ENCODE data around the gene DSG2.
"Not testable (repeated sequence)": the region's sequence is repeated elsewhere in the genome, so short reads cannot be mapped to it uniquely, and the experiment has no call there.

The DSG2 gene

DNA sequence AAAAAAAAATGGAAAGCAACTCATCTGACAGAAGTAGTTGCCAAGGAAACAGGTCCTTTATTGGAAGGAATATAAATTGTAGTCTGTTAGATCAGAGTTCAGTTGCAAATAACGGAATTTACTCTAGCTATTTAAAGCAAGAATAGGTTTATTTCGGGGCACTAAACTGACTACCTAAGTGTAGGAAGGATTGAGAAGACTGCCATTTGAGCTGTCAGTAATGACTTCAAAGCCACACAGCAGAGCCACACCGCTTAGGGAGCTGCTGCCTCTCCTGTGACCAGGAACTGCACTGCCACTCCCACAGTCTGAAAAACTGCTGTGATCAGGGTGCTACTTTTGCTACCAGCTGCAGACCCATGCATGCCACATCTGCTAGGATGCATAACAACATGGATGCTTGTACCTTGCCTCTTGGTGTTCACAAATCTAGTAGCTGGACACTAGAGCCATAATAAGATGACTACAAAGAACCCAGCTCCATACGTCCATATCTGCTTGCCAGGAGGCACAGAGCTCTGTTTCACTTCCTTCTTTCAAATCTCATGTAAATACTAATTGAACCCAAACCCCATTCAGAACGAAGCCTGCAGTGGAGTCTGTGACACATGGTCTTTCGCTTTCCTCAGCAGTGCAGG, 2.2 kb downstream of the DSG2 start:
- no peak for DNase-seq (ENCODE audit: low spot score)

DNA sequence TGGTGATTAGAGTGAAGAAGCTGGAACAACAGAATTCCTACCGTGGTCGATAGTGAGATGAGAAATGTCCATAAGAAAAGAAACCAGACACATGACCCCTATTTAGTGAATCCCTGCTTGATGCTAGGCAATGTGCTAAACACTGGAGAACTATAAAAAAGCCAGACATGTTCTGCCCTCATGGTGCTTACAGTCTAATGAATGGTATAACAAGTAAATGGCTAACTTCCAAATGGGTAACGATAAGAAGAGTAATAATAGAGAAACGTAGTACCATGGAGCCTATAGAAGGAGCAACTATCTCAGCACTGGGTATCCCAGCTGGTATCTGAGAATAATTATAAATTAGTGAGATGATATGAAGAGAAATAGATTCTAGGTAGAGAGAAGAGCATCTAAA, 5.0 kb downstream of the DSG2 start:
- no peak for DNase-seq (ENCODE audit: low spot score)

DNA sequence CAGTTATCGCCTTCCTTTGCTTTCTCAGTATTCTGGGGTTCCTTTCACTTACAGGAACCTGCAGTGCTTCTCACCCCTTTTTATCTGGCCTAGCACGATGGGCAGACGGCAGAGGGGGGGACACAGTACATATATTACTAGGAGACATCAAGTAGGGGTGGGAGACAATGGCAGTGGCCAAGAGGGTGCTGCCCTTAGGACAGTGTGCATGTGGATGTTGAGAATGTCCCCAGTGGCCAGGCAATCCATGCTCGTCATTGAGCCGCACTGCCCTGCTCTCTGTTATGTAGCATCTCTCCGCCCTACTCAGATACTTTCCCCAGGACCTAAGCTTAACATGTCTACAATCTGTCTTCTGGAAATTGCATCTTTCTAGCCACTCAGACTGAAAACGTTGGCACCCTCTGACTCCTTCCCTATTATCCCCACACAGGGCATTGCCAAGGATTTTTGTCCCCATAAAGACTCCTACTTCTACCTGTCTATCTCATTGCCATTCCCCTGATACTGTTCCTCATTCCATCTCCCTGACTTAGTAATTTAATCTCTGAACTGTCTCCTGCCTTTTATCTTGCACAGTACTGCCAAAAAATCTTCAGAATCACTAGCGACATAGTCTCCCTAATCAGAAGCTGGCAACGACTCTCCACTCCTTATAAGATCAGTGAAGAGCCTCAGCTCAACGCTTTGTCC, 6.6 kb downstream of the DSG2 start:
- no peak for DNase-seq (ENCODE audit: low spot score)

DNA sequence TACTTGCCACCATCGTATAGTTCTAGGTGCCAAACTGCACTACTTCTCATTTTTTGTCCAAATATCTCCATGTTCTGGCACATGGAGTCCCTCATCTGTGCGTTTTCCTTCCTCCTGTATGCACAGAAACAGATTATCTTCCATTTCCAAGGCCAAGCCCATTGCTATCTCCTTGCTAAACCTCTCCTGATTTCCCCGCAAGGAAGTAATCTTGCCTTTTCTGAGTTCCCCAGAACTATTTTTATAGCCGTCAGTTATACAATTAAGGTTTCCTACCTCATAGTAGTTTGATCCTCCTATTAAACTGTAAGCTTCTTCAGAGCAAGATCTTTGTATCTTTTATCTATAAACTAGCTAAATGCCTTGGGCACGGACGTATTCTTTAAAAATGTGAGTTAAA, 7.2 kb downstream of the DSG2 start:
- DNase-seq (ENCODE audit: low spot score): no peak

DNA sequence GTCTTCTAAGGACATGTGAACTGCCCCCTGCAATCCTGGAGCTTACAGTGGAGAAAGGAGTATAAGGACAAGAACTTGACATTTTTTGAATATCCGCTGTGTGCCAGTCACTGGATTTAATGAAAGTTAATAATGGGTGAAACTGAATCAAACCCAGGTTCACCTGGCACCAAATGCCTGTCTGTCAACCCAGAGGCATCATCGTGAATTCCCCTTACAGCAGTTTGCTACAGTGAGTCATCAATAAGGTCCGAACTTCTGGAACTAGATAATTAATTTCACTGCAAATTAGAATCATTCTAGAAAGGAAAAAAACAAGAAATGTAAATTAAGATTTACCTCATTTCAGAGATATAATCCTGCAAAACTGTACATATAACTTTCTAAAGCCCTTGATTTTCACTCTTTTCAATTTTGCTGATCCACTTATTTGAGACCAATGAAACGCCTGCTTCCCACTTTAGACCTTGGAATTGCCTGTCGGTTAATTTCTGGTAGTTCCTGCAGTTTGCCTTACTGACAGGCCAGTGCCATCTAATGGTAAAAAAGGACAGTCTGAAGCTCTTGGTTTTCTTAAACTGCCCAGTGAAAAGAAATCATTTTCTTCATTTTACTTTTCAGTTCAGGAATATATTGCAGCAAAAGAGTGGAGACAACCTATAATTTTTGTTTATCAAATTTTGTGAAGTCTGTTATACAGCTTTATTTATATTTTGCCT, 8.2 kb downstream of the DSG2 start:
- DNase-seq (ENCODE audit: low spot score): no peak

DNA sequence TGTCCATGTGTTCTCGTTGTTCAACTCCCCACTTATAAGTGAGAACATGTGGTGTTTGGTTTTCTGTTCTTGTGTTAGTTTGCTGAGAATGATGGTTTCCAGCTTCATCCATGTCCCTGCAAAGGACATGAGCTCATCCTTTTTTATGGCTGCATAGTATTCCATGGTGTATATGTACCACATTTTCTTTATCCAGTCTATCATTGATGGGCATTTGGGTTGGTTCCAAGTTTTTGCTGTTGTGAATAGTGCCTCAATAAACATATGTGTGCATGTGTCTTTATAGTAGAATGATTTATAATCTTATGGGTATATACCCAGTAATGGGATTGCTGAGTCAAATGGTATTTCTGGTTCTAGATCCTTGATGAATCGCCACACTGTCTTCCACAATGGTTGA, 9.1 kb downstream of the DSG2 start:
- DNase-seq (ENCODE audit: low spot score): not testable (repeated sequence)

DNA sequence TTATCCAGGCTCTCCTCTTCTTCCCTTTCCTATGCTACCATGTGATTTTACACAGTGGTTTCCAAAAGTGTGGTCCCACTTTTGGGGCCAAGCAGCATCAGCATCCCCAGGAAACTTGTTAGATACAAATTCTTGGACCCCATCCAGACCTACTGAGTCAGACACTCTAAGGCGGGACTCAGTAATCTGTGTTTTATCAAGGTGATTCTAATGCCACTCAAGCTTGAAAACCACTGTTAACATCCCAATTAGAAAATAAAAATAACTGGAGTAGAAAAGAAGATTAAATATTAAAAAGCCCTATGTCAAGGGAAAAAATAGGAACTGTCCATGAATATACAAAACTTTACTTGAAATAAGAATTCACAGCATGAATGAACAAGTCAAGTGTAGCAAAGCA, 10.8 kb downstream of the DSG2 start:
- DNase-seq (ENCODE audit: low spot score): no peak

DNA sequence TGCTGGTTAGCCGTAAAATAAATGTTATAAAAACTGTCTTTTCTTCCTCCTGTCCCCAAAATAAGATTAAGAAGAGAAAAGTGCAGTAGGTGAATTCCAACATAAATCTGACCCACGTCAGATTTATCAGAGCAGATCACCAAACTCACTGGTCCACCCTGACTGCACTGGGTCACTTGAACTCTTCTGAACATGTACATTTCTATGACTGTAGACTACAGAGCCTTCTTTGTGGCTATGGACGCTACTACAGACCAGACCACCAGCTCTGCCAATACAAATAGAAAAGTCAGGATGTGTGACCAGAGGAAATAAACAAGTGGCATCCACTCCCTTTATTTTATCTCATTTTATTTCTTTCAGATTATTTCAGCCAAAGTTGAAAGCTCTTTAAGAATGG, 11.6 kb downstream of the DSG2 start:
- DNase-seq (ENCODE audit: low spot score): no peak

DNA sequence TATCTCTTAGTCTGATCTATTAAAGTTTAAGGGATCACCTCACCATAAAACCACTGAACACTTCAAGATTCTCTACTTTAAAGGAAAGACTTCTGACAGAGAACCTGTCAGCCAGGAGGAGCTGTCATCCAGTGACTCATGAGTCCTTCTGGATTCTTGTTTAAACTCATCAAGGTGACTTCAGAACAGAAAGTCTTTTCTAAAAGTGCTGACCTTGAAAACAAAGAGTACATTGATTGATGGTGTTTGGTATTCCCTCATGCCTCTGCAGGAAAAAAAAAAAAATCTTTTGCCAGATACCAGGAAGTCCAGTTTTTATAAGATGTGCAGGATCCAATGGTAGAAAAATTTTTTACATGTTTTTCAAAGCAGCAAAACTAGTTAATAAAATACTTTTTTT, 12.3 kb downstream of the DSG2 start:
- DNase-seq (ENCODE audit: low spot score): no peak

DNA sequence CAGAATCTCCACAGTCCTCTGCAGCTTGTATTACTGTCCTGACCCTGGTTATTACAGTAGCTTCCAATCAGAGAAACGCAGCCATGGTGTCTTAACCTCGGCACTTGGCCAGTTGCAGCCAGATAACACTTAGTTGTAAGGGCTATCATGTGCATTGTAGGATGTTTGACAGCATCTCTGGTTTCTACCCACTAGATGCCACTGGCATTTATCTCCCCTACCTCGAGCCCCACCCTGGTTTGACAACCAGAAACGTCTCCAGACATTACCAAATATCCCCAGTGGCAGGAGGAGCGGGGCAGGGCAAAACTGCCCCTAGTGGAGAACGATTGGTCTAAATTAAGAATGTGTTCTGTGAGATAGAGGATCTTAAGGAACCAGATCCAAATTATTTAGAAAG, 13.1 kb downstream of the DSG2 start:
- no peak for DNase-seq (ENCODE audit: low spot score)

DNA sequence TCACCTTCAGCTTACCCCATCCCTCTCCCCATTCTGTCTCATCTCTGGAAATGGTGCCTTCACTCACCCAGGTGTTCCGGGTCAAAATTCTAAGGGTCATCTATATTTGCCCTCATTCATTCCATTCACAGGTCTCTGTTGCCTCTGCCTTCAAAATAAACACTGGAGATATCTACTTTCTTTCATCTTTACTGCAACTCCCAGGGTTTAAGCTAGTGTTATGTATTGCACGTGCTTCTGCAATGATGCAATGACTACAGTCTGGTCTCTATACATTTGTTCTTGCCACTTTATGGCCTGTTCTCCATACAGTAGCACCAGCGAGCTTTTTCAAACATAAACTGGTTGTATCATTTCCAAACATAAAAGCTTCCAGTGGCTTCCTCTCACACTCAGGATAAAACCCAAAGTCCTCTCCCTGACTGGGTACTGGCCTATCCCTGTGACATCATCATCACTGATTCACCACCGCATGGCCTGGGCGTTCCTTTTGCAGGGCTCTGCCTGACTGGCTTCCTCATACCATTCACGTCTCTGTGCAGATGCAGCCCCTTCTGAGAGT, 14.3 kb downstream of the DSG2 start:
- no peak for DNase-seq (ENCODE audit: low spot score)

DNA sequence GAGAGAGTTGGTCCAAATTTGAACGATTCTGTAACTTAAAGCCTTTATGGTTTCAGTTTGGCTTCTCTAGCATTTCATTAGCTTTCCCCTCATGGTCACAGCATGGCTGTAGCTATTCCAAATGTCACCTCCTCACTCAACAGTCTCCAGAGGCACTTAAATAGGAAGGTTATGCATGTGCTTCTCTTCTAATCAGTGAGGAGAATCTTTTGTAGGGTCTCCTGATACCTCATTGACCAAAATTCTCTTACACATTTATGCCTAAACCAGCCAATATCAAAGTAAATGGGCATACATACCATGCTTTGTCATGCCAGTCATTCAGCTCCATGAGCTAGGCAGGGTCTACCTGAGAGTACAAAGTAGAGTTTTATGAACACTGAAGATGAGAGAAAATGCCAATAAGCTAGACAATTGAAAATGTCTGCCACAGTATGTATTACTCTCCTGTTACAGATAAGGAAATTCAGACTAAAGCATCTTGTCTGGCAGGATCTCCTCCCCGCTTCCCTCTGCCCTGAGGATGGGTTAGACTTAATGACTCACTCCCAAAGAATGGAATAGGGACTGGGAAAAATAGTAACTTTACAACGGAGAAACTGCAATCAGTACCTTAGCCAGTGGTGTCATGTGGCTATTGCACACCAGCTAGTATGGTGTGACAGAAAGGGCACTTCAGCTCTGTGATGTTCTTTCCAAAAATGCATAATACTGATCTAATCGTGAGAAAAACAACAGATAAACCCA, 15.4 kb downstream of the DSG2 start:
- DNase-seq (ENCODE audit: low spot score): no peak

DNA sequence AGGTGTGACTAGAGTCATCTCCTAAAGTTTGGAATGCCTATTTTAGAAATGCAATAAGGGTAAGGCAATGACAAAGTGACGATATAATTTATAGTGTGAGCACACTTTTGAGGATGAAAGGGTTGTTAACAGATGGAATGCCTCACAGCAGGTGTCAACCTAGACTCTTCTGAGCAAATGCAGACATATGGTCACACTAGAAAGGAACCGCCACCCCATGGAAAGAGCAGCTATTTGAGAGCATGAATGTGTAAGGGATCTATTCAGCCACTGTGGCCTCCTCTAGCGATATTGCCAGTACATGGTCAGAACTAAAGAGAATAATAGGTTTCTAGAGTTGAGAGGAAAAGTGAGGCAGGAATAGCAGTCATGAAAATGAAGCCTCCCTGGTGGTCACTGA, 18.5 kb downstream of the DSG2 start:
- no peak for DNase-seq (ENCODE audit: low spot score)

DNA sequence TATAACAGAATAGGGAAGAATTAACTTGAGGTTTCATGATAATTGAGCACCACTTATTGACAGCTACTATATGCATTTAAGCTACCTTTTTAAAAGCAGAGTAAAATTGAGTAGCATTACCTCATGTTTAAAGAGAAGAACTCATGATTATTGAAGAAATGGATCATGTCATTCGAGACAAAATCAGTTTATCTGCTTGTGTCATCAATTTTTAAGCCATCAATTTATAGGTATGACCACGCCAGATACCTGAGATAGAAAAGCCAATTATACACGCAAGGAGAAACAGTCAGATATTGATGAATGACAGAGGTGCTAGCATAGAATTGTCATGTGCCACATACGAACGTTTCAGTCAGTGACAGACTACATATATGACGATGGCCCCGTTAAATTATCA, 28.4 kb downstream of the DSG2 start:
- no peak for DNase-seq (ENCODE audit: low spot score)

DNA sequence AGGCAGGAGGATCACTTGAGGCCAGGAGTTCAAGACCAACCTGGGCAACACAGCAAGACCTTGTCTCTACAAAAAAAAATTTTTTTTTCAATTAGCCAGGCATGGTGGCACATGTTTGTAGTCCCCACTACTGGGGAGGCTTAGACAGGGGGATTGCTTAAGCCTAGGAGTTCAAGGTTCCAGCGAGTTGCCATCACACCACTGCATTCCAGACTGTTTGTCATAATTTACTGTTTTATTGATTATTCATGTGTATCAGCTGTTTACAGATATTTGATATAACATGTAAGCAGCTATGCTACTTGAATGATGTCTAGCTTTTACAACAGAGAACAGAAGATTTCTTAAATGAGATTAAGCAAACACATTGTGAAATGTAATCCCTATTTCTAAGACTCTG, 35.3 kb downstream of the DSG2 start:
- DNase-seq (ENCODE audit: low spot score): no peak

DNA sequence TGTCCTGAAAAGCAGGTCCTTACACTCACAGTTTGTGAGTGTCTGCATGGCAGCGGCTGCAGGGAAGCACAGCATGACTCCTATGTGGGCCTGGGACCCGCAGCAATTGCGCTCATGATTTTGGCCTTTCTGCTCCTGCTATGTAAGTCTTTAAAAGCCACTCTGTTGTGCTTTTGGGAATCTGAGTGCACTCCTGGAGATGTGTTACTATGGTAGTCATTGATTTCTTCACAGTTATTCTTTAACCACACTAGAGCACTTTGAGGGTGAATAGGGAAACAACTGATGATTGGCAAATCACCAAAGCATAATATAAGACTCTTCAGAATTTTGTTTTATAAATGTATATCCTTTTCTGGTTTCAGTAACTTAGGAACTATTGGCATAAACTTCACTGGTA, 40.9 kb downstream of the DSG2 start:
- DNase-seq (ENCODE audit: low spot score): no peak

DNA sequence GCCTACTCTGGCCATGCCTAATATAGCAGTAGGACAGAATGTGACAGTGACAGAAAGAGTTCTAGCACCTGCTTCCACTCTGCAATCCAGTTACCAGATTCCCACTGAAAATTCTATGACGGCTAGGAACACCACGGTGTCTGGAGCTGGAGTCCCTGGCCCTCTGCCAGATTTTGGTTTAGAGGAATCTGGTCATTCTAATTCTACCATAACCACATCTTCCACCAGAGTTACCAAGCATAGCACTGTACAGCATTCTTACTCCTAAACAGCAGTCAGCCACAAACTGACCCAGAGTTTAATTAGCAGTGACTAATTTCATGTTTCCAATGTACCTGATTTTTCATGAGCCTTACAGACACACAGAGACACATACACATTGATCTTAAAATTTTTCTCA, 48.5 kb downstream of the DSG2 start:
- DNase-seq (ENCODE audit: low spot score): no peak

DNA sequence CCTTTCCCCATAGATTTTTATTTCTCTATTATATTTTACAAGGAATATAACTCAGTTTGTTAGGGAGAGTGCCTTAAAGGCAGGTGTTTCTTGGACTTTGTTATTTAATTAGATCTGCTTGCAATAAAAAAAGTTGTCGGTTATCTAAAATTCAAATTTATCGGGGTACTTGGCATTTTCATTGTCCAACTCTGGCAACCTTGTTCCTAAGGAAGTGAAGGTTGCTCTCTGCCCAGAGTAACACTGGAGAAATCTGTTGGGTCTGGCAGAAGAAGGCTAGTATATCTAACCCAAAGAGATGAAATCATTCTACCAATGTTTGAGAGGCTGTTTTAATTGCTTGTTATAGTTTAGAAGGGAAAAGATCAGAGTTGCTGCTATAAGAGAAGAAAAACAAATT, 50.9 kb downstream of the DSG2 start:
- no peak for DNase-seq (ENCODE audit: low spot score)

DNA sequence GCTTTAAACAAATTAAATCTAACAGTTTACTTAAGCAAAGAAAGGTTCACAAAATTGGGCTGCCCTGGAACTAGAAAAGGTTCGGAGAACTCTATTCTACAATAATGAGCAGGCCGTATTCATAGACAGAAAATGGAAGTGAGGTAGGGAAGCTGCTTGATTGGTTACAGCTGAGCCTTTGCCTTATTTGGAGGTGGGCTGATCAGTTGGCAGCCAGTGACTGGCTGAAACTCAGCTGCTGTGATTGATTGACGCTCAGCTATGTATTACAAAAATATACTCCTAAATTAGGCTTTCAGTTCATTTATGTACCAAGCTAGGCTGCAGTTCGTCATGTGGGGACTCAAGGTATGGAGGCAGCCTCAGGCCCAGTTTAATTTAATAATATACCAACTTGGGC, 51.4 kb downstream of the DSG2 start:
- no peak for DNase-seq (ENCODE audit: low spot score)

DNA sequence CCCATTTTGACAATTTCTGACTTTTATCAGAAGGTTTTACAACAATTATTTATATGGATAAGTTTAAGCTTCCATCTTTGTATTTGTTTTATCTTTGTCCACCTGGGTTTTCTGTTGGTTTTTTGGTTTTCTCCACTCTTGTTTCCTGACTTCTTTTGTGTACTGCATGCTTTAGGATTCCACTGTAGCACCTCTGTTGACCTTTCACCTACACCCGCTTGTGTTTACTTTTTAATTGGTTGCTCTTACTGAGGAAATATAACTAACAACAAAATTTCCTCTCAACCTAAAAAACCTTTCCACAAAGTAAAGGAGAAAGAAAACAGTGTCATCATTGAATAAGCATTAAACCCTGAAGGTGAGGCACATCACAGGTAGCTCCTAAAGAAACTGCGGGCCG, 53.9 kb downstream of the DSG2 start:
- DNase-seq (ENCODE audit: low spot score): no peak

DNA sequence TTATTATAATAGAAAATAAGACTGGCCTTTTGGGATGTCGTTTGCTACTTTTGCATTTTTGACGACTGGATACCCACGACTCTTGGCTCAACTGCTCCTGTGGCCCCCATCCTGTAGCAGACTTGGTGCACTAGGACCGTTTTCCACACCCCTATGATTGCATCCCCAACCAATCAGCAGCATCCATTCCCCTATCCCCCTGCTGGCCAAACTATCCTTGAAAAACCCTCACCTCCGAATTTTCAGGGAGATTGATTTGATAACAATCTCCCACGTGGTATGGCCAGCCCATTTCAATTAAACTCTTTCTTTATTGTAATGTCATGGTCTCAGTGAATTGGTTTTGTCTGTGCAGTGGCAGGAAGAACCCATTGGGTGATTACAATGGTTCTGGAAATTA, 55.8 kb downstream of the DSG2 start:
- no peak for DNase-seq (ENCODE audit: low spot score)

DNA sequence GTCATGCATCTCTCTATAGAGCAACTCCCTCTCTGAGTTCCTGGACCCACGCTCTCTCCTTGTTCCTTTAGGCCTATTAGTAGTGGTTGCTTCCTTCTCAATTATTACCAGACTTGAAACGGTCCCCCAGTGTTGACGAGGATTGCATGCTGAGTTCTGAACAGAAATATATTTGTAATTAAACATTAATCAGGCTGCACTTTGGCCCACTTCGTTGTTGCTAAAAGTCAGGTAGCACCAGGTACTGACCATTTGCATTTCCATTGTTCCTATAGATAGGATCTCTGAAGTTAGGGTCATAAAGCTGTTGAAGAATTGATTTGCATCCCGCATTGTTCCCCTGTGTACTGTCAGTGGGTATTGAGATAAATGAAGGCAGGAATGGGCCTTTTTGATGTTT, 56.8 kb downstream of the DSG2 start:
- no peak for DNase-seq (ENCODE audit: low spot score)
